Subcutaneous adipose tissue (tissue), 4 donors: ENCODE measurements around the gene MEGF11. TPM values are rescaled to one million over a fixed set of nuclear protein-coding genes. Genes with fewer than 3 reads are reported as not detected.

Source experiments
- total RNA-seq, 4 donors: library from RNA; depleted of rRNA; stranded (reverse); fragments of >200 nt; gene quantifications; one replicate each; pipeline ENCODE4 v1.1.0, GENCODE V29; 2016
- TF ChIP-seq, protein P1 (sequence below): fragments of 450-650 bp; IDR thresholded peaks from one replicate; pipeline ENCODE4 v1.5.1; 2016; ENCODE audit warnings: low read depth, mild to moderate bottlenecking, control low read depth, antibody characterized with exemption, moderate library complexity

MEGF11 gene
- total RNA-seq, 4 donors from 2014 or later, result not detected

DNA sequence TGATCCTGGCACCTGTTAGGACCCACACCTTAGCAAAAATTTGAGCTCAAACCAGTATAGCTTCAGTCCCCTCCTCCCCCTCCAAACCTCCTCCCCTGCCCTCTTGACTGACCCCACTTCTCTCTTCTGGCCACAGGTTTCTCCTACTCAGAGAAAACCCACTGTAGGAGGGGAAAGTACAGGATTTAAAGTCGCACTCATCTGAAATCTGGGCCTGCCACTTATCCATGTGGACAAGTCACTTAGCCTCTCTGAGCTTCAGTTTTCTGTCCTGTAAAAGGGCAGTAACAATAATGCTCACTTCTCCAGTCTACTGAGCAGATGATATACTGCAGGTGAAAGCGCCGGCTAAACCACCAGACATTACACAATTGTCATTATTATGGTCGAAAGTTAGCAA lies 142.7 kb downstream of the MEGF11 start:
- TF ChIP-seq, protein P1, sequence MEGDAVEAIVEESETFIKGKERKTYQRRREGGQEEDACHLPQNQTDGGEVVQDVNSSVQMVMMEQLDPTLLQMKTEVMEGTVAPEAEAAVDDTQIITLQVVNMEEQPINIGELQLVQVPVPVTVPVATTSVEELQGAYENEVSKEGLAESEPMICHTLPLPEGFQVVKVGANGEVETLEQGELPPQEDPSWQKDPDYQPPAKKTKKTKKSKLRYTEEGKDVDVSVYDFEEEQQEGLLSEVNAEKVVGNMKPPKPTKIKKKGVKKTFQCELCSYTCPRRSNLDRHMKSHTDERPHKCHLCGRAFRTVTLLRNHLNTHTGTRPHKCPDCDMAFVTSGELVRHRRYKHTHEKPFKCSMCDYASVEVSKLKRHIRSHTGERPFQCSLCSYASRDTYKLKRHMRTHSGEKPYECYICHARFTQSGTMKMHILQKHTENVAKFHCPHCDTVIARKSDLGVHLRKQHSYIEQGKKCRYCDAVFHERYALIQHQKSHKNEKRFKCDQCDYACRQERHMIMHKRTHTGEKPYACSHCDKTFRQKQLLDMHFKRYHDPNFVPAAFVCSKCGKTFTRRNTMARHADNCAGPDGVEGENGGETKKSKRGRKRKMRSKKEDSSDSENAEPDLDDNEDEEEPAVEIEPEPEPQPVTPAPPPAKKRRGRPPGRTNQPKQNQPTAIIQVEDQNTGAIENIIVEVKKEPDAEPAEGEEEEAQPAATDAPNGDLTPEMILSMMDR, result no peak

DNA sequence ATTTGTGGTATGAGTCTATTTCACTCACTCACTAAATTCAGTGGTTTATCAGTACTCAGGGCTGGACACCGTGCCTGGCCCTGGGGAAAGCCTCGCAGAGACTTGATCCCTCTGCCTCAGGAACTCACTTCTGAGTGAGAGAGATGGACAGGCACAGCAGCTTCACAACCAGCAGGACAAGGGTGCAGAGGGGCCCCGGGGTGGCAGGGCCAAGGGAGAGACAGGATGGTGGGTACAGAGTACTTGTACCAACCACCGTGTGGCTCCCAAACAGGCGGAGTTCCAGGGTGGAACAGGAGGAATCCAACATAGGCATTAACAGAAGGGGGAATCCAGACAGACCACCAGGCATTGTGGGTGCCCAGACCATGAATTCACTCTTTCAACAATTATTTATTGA lies 143.7 kb downstream of the MEGF11 start:
- TF ChIP-seq, protein P1, result no peak

DNA sequence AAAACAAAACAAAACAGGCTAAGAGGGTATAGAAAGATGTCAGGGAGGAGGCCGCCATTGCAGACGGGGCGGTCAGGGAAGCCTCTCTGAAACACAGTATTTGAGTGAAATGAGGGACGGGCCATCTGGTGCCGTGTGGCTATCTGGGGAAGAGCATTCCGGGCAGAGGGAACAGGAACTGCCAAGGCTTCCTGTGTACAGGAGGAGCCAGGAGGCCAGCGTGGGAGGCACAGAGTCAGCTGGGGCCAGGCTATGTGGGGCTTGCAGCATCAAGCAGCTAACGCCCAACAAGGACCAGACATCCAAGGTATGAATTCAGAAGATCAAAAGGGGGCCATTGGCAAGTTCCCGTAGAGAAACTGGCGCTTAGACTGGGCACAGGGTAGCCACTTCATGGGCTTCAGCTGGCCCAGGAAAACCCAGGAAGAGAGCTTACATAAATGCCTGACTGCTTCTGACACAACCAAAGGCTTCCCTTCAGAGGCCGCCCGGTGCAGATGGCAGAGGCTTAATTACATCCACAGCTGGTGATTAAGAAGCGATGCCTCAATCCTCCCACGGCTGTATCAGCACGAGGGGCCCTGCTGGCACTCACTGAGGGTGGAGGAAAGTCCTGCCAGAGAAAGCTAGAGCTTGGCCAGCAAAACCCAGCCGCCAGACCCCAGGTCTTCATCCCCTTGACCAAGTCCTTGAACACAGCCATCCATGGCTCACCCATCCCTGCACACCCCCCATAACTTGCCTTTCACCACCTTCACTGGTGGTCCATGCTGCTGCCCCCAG lies 144.9 kb downstream of the MEGF11 start:
- TF ChIP-seq, protein P1, result no peak

DNA sequence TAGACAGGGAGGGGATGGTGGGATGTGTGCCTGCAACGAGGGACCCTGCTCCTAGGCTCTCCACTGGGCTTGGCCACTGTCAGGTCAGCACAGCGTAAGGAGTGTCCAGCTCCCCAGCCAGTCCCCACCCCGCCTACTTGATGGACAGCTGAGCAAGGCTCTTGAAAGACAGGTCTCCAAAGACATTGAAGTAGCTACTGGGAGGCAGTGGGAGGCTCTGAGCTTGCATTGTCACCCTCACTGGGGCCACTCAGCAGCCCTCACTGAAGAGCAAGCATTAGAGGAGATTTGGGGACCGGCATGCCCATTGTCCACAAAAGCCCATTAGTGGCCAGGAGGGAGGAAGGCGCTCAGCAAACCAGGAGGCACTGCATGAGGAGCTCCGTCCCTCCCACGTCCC lies 146.5 kb downstream of the MEGF11 start:
- TF ChIP-seq, protein P1, result no peak

DNA sequence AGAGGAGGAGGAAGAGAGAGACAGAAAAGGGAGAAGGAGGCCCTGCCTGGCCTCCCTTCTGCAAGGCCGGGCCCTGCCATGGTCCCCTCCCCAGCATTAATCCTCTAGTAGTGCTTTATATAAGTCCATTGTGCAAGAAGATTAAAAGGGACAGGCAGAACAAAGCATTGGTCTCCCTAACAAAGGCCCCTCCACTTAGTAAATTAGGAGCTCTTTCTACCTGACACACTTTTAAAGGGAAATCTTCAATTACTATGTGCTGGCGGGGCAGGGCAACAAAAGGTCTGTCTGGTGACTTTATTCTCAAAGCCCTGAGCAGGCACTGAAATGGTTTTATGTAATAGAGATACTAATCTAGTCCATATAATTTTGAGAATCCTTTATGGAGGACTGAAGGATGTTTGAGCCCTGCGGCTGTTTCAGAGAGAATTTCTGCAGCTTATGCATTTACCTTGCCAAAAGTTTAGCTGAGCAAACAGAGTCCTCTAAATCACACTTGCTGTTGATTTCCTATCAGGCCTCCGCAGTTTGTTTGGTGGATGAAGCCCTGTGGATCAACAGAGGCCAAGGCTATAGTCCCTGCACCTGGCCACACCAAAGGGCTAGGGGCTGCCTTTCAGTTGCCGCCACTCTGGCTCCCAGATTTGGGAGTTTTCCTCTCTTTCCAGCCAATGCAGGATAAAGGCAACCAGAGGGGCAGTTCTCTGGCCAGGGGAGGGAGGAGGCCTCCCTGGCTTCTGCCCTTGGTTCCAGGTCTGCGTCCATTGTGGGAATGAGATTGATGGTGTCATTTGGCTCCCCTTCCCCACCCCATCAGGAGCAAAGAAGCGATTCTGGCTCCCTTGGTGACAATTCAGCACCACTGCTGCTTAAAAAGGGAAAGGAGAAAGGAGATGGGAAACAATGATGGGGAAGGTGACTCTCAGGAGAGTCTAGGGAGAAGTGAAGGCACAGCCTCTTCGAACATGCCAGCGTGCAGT lies 148.0 kb downstream of the MEGF11 start:
- TF ChIP-seq, protein P1, result no peak

DNA sequence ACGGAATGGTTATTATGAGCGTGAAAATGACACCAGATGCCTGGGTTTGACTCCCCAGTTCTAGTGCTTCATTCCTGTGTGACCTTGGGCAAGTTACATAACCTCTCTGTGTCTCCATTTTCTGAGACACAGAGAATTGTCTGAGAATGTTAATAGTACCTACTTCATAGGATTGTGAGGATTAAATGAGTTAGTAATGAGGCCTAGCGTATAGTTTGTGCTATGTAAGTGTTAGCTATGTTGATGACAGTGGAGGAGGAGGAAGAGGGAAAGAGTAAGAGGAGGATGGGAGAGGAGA lies 150.3 kb downstream of the MEGF11 start:
- TF ChIP-seq, protein P1, result no peak
